ENCODE results near the gene TMEM185B. TPM values are rescaled to one million over a fixed set of nuclear protein-coding genes. Genes with fewer than 3 reads are reported as not detected.
"Not testable (repeated sequence)": the region's sequence is repeated elsewhere in the genome, so short reads cannot be mapped to it uniquely, and the experiment has no call there.

The TMEM185B gene
- total and polyA plus RNA-seq, 2 donors (not counting 3 experiments of a cell fraction or from before 2014, with no cell fraction given) = 29.9 to 31.8 TPM

GRCh38 chr2:120199817-120200459 is 23.3 kb downstream of the TMEM185B start:
- H3K27me3 ChIP-seq (ENCODE audit: control insufficient read depth in 2 of 2, insufficient read depth in 2 of 2, low read length in 2 of 2); H3K4me1 ChIP-seq (ENCODE audit: control insufficient read depth, extremely low read depth, insufficient read depth, low read length); H2AFZ ChIP-seq (ENCODE audit: low read depth, low read length); CTCF ChIA-PET; dilution Hi-C loops (cut with MboI; ENCODE audit: extremely low pct_ligation_motif_present, low sequenced_read_pairs); H3K36me3 ChIP-seq (ENCODE audit: control insufficient read depth in 2 of 2, extremely low read depth in 1 of 2, insufficient read depth in 2 of 2, low read length in 2 of 2); H3K9me1 ChIP-seq (replicated peaks; ENCODE audit: control insufficient read depth, extremely low read depth, insufficient read depth, low read length); H3K79me2 ChIP-seq (ENCODE audit: control insufficient read depth, insufficient read depth, low read length); H3K27ac ChIP-seq (ENCODE audit: insufficient read depth, low read depth, low read length); FAIRE-seq; H3K9me3 ChIP-seq (replicated peaks; ENCODE audit: control insufficient read depth, insufficient read depth, low read length); H3K4me2 ChIP-seq (ENCODE audit: insufficient read depth, low read length); BruUV-seq (replicated peaks); intact Hi-C loops (cut with micrococcal nuclease); H3K4me3 ChIP-seq (replicated peaks in 1 of 3; ENCODE audit: insufficient read depth in 1 of 3, low read depth in 1 of 3, low read length in 3 of 3); POLR2A ChIA-PET; H3K9ac ChIP-seq (replicated peaks; ENCODE audit: extremely low read depth, insufficient read depth, low read length); DNase-seq (ENCODE audit: low read depth, low spot score); H4K20me1 ChIP-seq (replicated peaks; ENCODE audit: control insufficient read depth, extremely low read depth, insufficient read depth, low read length): not testable (repeated sequence)

- dilution Hi-C loops (cut with MboI; ENCODE audit: extremely low pct_ligation_motif_present, low sequenced_read_pairs) (no loop called here), intact Hi-C loops (cut with micrococcal nuclease) (no loop called here)
- Histone ChIP-seq H3K4me2 (ENCODE audit: insufficient read depth, low read length) (no peak overlapping the region), H2AFZ (ENCODE audit: low read depth, low read length) (no peak overlapping the region), H3K9me3 (replicated peaks; ENCODE audit: control insufficient read depth, insufficient read depth, low read length) (no peaks in the 10 kb centered on the region), H3K79me2 (ENCODE audit: control insufficient read depth, insufficient read depth, low read length) (no peaks in the 10 kb centered on the region), H4K20me1 (replicated peaks; ENCODE audit: control insufficient read depth, extremely low read depth, insufficient read depth, low read length) (no peaks in the 10 kb centered on the region), H3K27me3 (ENCODE audit: control insufficient read depth in 2 of 2, insufficient read depth in 2 of 2, low read length in 2 of 2) (peaks cover 5 to 12% of the 10 kb centered on the region in 2 experiments), H3K9me1 (replicated peaks; ENCODE audit: control insufficient read depth, extremely low read depth, insufficient read depth, low read length) (no peaks in the 10 kb centered on the region), H3K36me3 (ENCODE audit: control insufficient read depth in 2 of 2, extremely low read depth in 1 of 2, insufficient read depth in 2 of 2, low read length in 2 of 2) (no peaks in the 10 kb centered on the region), H3K27ac (ENCODE audit: insufficient read depth, low read depth, low read length) (no peak overlapping the region), H3K9ac (replicated peaks; ENCODE audit: extremely low read depth, insufficient read depth, low read length) (no peak overlapping the region), H3K4me1 (ENCODE audit: control insufficient read depth, extremely low read depth, insufficient read depth, low read length) (no peaks in the 10 kb centered on the region), H3K4me3 (replicated peaks in 1 of 3; ENCODE audit: insufficient read depth in 1 of 3, low read depth in 1 of 3, low read length in 3 of 3) (no peak overlapping the region)
- DNase-seq (ENCODE audit: low read depth, low spot score) (no peak), FAIRE-seq (no peak)
- TF ChIP-seq CTCF (IDR thresholded peaks at IDR 0.05; ENCODE audit: extremely low read depth in 1 of 2, insufficient read depth in 1 of 2, low read depth in 1 of 2, low read length in 2 of 2) (no peak), MYC (IDR thresholded peaks at IDR 0.05; ENCODE audit: low read depth, low read length) (no peak), GATA2 (IDR thresholded peaks at IDR 0.05; ENCODE audit: insufficient read depth, insufficient read length, low read depth, low read length) (no peak), JUN (IDR thresholded peaks at IDR 0.05; ENCODE audit: borderline replicate concordance, insufficient read depth, insufficient read length, low read depth) (no peak), FOS (IDR thresholded peaks at IDR 0.05; ENCODE audit: borderline replicate concordance, insufficient read depth, low read length) (no peak), POLR2AphosphoS5 (IDR thresholded peaks at IDR 0.05; ENCODE audit: insufficient read depth, low read depth, low read length) (no peak), MAX (IDR thresholded peaks at IDR 0.05; ENCODE audit: insufficient read depth, insufficient read length) (no peak), EZH2 (IDR thresholded peaks at IDR 0.05; ENCODE audit: borderline replicate concordance, low read depth, low read length, severe bottlenecking) (no peak), POLR2A (IDR thresholded peaks at IDR 0.05; ENCODE audit: low read depth, low read length) (no peak)
- no TSS peak for BruUV-seq (replicated peaks)
- ChIA-PET CTCF (interaction anchor here (0.8 to 2.8 kb wide), 4 partner anchors 12 to 117 kb away, joined by 3 to 14 read pairs (median 10); no protein-coding TSS in a partner anchor), POLR2A (no interaction called here)
Measured at GRCh38 chr2:120195553-120195952, 27.6 kb downstream of the TMEM185B start.
